Hepatocyte (in vitro differentiated cells): ENCODE results near the gene POLG2.

ENCODE experiments used
- CTCF ChIP-seq: fragments of 200-600 bp; sonication (generic); IDR thresholded peaks from 2 replicates; pipeline ENCODE4 v1.5.1; 2016; ENCODE audit warnings: antibody characterized with exemption, mild to moderate bottlenecking; ENCODE audit not compliant: poor library complexity
- EZH2 ChIP-seq: fragments of 200-600 bp; sonication (generic); IDR thresholded peaks from 2 replicates; pipeline ENCODE4 v1.6.1; 2016; ENCODE audit warnings: antibody characterized with exemption, mild to moderate bottlenecking, borderline replicate concordance
- EZH2phosphoT487 ChIP-seq: fragments of 200-600 bp; sonication (generic); IDR thresholded peaks from one replicate; pipeline ENCODE4 v1.6.1; 2018; ENCODE audit warnings: antibody characterized with exemption, mild to moderate bottlenecking, low read depth, moderate library complexity; ENCODE audit not compliant: unreplicated experiment, severe bottlenecking

GRCh38 chr17:64500862-64501765, 4.3 kb upstream of the POLG2 start:
- TF ChIP-seq CTCF (no peak), EZH2 (no peak), EZH2phosphoT487 (no peak)
